HG02973 (cell line): Measurements from ENCODE around the gene PEPD.
"Not testable (repeated sequence)": the region's sequence is repeated elsewhere in the genome, so short reads cannot be mapped to it uniquely, and the experiment has no call there.

ENCODE experiments used
- ATAC-seq: cut with Tn5 transposase; IDR thresholded peaks from one replicate; pipeline ENCODE4 v1.9.1; 2021; ENCODE audit warnings: moderate library complexity; ENCODE audit not compliant: unreplicated experiment

Gene PEPD

GRCh38 chr19:33499671-33500506 is 21.7 kb downstream of the PEPD start:
- ATAC-seq, result no peak

DNA sequence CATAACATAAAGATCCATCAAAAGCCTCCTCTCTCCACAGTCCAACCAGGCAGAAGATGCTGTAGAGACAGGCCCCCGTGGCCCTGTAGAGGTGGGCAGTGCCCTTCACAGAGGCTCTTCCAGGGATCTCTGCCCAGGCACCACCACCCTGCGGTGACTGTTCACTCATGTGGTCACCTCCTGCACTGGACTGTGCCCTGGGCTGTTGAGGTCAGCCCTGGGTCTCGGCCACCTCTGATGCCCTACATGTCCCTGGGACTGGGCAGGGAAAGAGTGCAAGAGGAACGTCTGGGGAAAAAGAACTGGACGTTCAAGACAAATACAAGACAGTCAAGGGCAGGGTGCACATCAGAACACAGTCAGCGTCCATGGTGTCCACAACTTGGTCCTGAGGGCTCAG is 22.3 kb downstream of the PEPD start:
- no peak for ATAC-seq

- no peak for ATAC-seq
Observed at GRCh38 chr19:33498391-33499000, 23.1 kb downstream of the PEPD start.

GRCh38 chr19:33497778-33498175 is 23.8 kb downstream of the PEPD start:
- no peak for ATAC-seq

- ATAC-seq, result no peak
Observed at GRCh38 chr19:33497131-33497777, 24.3 kb downstream of the PEPD start.

- ATAC-seq, result no peak
Observed at GRCh38 chr19:33496038-33496895, 25.3 kb downstream of the PEPD start.

DNA sequence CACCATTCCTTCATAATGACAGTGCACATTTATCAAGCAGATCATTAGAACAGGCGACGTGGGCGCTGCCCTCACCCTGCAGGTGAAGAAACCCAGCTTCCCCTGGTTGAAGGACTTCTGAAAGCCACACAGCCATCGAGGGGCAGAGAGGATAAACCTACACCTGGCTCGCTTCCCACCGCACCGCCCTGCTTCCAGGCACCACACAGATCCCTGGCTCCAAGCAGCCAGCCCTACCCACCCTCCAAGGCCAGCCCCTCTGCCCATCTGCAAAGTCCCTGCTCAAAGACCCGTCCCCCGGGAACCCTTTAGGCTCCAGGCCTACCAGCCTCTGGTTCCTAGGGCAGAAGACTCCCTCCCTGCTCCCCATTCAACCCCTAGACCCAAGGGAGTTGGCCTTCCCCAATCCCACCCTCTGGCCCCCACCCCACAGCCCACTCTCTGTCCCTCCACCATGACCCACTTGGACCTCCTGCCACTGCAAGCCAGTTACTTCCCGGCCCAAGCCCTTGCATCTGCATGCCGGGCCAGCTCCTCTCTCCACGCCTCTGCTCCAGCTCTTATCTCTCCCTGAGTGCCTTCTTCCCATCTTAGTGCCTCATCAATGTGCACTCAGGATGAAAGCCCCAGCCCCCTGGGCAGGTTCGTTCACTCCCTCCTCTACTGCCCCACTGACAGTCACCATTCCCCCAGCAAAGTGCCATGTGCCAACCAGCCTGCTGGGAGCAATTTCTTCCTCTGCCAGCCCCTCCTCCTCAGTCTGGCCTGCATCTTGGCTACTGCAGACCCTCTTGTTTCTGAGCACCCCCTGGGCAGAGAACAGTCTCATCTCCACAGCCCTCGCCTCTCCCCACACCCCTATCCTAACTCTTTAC is 28.0 kb downstream of the PEPD start:
- no peak for ATAC-seq

DNA sequence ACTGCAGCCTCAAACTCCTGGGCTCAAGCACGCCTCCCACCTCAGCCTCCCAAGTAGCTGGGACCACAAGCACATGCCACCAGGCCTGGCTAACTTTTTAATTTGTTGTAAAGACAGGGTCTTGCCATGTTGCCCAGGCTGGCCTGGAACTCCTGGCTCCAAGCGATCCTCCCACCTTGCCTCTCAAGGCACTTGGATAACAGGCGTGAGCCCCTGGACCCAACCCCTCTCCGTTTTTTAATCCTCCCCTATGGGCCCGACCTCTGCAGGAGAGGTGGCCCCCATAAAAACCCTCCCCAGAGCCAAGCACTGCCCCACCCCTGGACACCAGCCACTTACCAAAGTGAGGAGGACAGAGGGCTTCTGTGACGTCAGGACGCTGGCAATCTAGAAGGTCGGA is 28.6 kb downstream of the PEPD start:
- no peak for ATAC-seq

- no peak for ATAC-seq
Observed at GRCh38 chr19:33492090-33492489, 29.5 kb downstream of the PEPD start.

DNA sequence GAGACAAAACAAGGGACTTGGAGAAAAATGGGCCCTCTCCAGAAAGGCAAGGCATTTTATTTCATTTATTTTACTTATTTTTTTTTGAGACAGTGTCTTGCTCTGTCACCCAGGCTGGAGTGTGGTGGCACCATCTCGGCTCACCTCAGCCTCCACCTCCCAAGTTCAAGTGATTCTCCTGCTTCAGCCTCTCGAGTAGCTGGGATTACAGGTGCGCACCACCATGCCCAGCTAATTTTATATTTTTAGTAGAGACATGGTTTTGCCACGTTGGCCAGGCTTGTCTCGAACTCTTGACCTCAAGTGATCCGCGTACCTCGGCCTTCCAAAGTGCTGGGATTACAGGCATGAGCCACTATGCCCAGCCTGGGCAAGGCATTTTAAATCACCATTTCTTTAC is 31.0 kb downstream of the PEPD start:
- ATAC-seq, result not testable (repeated sequence)

DNA sequence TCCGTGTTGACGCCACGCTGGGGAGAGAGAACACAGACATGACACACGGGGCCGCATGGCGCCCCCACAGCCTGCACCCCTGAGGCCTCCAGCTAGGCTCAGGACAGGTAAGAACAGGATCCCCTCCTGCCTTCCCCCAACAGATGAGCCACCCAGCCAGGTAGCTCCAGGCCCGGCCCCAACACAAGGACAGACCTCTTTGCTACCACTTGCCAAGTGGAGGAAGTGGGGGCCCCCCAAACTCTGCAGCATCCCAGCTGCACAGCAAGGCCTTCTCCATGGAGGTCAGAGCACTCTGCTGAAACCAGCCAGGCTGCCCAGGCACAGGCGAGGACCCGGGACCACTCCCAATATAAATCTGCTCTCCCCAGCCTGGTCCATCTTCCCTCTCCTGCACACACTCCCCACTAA is 31.5 kb downstream of the PEPD start:
- no peak for ATAC-seq

GRCh38 chr19:33488826-33489225 is 32.8 kb downstream of the PEPD start:
- ATAC-seq, result no peak

- no peak for ATAC-seq
Observed at GRCh38 chr19:33487901-33488800, 33.4 kb downstream of the PEPD start.

DNA sequence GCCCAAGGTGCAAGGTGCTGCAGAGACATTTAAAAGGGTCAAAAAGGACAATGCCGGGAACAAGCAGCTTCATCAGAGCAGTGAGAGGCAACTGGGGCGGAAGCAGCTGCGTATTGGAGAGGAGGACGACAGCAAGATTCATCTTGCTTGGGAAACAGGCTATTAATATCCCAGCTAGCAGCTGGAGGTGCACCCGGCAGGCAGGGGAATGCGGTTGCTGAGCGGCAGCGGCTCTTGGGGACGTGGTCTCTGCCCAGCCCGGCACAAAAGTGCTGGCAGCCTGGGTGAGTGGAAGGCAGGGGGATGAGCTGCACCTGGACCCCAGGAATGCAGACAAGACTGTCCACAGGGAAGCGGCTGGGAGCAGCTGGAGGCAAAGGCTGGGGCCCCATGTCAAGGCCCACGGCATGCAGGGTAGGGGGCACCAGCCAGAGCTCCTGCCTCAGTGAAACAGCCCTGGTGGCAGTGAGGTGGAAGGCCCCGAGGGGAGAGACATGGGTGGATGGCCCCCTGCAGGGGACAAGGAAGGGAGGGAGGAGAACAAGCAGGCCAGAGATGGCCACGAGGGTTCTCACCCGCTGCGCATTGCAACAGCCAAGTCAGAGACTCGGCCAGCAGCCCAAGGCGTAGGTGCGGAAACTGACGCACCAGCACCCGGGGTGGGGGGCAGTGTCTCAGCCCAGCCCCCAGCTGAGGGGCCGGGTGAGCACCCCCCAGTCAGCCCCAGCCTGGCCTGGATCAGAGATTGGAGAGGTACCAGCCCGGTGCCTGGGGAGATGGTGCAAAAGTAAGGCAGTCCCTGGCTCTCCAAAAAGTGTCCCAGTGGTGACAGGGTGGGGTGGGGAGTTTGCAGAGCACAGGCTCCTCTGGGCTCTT is 34.4 kb downstream of the PEPD start:
- no peak for ATAC-seq

GRCh38 chr19:33486407-33486806 is 35.2 kb downstream of the PEPD start:
- ATAC-seq, result no peak

- no peak for ATAC-seq
Observed at GRCh38 chr19:33484226-33484774, 37.3 kb downstream of the PEPD start.

DNA sequence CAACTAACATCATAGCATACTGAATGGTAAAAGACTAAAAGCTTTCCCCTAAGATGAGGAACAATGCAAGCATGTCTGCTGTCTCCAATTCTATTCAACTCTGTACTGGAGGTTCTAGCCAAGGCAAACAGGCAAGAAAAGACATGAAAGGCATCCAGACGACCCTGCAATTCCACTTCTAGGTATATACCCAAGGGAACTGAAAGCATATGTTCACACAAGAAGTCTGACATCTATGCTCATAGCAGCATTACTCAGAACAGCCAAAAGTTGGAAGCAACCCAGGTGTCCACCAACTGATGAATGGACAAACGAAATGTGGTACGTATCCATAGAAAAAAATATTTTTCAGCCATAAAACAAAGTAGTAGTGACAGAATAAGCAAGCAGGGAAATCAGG is 39.1 kb downstream of the PEPD start:
- ATAC-seq, result no peak

- no peak for ATAC-seq
Observed at GRCh38 chr19:33481863-33482262, 39.7 kb downstream of the PEPD start.
